Suppressor macrophage treated with lipopolysaccharide for 1 hour (primary cell): ENCODE results near the gene OR7D2.
A peak's percentile ranks its signal among the peaks of the same experiment; 100 is the strongest.

Experiments used
- DNase-seq, 3 donors: peaks; one replicate each; pipeline ENCODE4 v3.0.0-alpha.2; 2020 to 2022

OR7D2 gene

DNA sequence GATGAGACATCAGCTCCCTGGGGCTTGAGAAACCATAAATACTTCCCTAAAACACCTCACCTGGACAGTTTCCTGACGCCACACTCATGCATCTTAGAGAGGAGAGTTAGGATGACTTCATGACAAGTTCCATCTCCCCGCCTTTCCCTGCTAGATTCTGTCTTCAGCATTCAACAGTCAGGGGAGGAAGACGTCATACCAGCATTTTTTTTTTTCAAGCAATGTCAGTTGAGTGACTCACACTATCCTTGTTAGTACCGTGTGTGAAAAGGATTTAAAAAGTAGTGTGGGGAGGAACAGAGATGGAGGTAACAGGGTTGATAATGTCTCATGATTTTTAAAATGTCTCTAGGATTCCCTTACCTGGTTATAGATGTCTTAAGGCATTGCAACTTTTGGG is at the start of gene OR7D2:
OR7D2 (plus strand) TSS at position 79 of the 400 bp plus-strand sequence. CDS start 6,803 bp downstream, outside the sequence.
- no peak for DNase-seq

DNA sequence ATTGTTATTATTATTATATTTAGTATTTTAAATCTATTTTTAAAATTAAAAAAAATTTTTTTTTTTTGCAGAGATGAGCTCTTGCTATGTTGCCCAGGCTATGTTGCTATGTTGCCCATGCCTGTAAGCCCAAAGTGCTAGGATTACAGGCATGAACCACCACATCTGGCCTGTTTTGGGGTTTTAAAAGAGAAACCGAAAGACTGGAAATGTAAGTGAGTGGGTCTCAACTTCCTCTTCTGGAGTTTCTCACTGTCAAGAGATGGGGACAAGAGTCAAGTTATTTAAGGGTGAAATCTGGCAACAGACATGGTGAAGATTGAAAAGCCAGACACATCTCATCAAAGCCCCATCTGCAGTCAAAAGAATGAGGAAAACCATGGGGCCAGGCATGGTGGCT is 47.8 kb upstream of the OR7D2 start:
- DNase-seq = peak; percentile 58 to 74 (median 65)

DNA sequence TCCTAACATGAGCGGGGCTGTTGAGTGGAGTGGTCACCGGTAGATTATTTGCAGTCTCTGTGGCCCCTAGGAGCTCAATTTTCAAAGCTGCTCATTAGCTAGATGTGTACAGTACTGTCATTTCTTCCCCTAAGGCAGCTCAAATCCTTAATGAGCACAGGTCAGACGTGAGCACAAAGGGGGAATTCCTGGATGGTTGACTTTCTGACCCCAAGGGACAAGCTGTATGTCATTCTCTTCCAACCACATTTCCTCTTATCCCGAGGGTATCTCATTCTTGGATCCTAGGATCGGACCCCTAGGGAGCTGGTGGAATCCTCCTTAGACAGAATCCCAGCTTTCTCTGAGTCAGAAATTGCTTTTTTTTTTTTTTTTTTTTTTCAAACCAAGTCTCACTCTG is 46.4 kb upstream of the OR7D2 start:
- DNase-seq = no peak

DNA sequence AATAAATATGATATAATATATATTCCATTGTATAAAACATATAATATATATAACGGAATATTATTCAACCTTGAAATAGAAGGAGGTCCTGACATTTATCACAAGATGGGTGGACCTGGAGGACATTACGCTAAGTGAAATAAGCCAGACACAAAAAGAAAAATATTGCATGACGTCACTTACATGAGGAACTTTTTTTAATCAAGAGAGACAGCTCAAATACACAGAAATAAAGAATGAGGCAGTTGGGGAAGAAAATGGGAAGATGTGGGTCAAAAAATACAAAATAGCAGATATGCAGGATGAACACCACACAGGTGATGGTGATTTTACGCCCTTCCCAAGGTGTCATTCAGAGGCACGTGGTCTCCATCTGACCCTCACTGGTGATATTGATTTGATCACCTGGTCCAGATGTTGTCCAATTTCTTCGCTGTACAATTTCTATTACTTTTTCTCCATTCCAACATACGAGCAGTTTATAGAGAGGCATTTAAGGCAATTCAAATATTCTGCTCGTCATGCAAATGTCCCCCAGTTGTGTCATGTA is 39.1 kb upstream of the OR7D2 start:
- DNase-seq = no peak

DNA sequence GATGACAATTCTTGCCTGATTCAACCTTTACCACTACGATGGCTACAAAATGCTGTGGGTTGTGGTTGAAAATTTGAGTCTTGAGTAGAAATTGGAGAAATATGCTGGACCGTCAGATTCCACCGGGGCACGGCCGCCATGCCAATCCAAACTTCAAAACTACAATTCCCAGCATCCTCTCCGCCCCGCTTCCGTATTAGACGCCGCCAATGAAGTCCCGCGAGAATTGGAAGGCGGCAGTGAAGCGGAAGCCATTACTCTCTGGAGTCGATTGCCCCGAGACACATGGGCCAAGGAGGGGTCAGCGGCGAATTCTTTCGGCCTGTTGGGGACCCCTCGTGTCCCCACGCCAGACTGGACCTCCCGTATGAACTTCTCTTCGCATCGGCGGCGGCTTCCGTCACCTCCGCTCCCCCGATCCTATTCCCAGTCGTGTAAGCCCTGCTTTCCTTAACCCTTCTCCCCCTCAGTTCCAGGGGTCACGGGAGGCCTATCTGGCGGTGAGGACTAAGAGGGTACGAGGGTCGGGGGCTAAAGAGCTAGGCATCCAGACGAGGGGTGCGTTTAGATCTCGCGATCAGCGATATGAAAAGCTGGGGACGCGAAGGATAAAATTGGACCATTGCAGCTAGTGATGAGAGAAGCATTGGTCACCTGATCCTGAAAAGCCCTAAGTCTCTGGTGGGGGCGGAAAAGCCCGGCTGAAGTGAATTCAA is 38.5 kb upstream of the OR7D2 start, which contains the start of gene ZNF317:
ZNF317 (plus strand) TSS at position 239 of the 716 bp plus-strand sequence. CDS start 15,620 bp downstream, outside the sequence.
- DNase-seq = peak; percentile 97 to 98 (median 97)

DNA sequence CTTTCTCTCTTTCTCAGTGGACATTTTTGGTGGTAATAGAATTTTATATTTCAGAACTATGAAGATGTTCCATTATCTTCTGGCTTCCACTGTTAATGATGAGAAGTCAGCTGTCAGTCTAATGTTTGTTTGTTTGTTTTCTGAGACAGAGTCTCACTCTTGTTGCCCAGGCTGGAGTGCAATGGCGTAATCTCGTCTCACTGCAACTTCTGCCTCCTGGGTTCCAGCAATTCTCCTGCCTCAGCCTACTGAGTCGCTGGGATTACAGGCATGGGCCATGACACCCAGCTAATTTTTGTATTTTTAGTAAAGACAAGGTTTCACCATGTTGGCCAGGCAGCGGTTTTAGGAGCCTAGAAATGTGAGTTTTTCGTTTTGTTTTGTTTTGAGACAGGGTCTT is 33.9 kb upstream of the OR7D2 start:
- peak in 1 of 3 donors; percentile 9 for DNase-seq

DNA sequence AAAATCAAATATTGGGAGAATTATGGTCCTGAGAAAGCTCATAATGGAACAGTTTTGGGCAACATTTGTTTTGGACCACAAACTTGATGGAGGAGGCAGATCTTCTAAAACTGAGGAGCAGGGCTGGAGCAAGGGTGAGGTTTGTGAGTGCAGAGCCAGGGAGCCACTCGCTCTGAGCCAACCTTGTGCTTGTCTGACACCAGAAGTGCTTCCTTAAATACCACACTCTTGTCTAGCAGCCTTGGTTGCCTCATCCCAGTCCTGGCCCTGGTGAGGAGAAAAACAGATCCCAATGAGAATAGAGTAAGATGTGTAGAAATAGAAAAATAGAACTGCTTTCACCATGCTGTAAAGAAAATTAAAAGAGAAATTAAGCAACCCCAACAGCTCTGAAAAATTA is 31.9 kb upstream of the OR7D2 start:
- DNase-seq = no peak

DNA sequence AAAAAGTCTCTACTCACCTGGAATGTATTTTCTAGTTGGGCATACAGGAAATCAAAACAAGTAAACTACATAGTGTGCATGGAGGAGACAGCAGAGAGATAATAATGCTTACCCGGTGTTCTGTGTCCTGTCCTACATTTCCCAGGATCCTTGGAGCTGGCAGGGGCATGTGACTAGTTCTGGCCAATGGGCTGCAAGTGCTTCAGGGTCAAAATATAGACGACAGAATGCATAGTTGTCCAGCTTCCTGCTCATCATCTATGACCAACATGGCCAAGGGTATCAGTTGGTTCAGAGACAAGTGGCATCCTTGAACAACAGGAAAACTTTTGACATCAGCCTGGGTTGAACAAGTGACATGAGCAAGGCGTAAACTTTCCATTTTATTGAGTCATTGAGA is 30.1 kb upstream of the OR7D2 start:
- no peak for DNase-seq

DNA sequence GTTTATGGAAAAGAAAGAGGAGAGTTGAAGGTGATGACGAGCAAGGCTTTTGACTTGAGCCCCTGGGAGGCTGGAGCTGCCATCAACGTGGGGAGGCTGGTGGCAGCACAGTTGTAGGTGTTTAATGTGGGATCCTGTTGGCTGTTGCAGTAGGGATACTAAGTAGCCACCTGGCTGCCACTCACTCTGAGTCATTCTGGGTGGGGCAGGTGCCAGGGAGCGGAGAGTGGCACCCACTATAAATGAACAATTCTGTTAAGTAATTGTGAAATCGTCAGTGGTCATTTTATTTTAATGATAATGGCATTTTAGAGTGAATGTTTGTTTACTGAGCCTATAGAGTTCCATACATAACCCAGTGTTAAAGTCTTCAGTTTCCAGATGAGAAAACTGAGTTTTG is 28.8 kb upstream of the OR7D2 start:
- DNase-seq = no peak

DNA sequence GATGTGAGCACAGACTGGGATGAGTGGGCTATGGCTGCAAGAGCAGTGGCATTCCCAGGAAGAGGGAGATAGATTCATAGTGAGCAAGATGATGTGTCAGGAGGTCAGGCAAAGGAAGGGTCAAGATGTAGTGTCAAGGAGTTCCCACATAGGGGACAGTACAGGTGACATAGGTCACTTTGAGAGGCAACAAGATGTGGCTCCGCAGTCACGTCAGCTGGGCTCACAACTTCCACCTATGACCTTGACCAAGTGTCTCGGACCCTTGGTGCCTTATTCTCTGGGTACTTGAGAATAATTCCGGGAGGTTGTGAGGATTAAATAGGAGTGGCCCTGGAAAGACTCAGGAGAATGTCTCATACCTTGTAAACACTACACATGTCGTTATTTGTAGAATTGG is 28.1 kb upstream of the OR7D2 start:
- no peak for DNase-seq

DNA sequence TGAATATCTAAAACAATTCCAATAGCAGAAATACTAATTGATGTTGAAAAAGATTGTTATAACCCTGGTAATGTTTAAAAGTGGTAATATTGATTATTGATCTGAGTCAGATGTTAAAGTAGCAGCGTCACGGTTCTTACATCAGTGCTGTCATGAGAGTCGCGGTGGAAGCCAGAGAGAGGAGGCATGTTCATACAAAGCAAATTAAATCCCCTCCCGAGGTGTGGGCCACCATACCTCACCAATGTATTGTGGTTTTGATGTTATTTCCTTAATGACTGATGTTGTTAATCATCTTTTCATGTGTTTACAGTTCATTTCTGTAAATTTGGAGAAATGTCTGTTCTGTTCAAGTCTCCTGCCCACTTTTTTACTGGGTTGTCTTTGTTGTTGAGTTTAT is 27.4 kb upstream of the OR7D2 start:
- no peak for DNase-seq

DNA sequence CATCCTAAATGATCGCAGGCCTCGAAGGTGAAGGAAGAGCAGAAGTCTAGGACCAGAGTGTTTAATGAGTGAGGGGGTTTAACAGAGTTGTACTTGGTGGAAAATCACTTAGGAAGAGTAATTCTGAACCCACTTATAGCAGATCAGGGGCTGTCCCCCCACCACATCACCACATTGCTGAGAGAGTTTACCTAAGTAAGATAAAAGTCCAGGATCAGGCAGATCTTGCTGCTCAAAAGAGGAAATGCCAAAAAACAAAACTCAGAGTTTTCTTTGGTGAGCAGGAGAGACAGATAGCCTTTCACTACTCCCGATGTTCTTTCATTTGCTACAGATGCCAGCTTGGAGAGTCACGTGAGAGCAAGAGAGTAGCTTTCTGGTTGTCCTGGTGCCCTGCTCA is 23.2 kb upstream of the OR7D2 start:
- DNase-seq = no peak

DNA sequence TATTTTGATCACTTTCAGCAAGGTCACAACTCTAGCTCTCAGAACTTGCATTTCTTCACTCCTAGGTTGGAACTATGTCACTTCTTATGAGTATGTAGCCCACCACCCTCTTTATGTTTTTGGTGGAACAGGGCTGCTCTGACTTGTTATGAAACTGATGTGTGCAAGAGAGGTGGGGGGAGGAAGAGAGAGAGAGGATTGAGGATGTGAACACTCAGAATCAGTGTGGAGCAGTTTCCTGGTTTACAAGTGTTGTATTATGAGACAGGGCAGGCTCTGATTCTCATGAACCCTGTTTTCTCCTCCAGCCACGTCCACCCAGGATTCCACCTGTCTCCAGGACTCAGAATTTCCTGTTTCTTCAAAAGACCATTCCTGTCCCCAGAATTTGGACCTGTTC is 22.5 kb upstream of the OR7D2 start:
- DNase-seq = no peak

DNA sequence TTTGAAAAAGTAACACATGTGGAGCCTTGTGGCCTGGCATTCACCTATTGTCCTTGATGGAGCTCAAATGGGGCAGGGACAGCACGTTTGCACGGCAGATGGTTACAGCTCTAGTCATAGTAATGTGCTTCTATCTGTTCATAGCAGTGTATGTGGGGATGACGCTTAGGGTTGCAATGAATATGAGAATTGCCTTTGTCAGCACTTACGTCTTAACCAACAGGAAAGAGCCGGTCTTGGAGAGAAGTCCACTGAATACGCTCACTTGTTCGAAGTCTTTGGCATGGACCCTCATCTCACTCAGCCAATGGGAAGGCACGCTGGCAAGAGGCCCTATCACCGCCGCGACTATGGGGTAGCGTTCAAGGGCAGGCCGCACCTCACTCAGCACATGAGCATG is 18.9 kb upstream of the OR7D2 start:
- no peak for DNase-seq

DNA sequence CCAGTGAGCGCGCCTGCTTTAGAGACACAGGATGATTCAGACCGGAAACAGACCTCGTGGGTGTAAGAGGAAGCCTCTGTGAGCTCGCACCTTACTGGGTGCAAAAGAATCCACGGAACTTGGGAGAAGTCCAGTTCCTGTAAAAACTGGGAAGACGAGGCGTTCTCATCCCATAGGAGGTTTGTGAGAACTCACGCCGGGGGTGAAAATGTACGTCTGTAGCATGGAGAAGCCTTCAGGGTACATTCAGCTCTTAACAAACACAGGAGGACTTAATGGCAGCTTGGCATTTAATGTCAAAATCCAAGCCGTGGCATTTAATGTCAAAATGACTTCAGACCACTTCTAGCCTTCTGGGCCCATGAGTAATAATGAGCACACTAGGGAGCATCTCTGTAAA is 17.4 kb upstream of the OR7D2 start:
- DNase-seq = no peak

DNA sequence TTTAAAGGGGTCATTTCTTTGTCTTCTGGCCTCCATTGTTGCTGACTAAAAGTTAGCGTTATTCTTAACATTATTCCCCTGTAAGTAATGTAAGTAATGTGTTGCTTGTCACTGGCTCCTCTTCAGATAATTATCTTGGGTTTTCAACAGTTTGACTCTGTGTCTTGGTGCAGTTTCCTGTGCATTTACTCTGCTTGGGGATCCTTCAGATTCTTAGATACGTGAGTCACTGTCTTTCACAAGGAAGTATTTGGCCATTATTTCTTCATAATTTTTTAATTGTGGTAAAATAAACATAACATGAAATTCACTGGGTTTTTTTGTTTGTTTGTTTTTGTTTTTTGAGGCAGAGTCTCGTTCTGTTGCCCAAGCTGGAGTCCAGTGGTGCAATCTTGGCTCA is 13.5 kb upstream of the OR7D2 start:
- DNase-seq = peak in 1 of 3 donors; percentile 7

DNA sequence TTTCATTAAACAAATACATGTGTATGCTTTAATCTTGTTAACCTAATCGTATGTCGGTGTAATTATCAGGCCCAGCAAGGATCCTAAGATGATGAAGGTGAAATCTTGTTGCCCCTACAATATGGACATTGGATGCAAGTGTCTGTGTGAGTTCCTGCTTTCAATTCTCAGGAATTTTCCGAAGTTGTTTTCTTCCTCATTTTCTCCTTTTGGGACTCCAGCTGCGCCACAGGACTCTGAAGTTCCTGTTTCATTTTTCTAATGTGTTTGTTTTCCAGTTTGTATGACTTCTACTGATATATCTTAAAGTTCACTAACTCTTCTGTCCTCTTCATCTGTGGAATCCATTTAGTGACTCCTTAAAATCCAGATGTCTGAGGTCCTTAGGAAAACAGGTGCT is 11.9 kb upstream of the OR7D2 start:
- peak; percentile 17 to 53 (median 38) for DNase-seq

DNA sequence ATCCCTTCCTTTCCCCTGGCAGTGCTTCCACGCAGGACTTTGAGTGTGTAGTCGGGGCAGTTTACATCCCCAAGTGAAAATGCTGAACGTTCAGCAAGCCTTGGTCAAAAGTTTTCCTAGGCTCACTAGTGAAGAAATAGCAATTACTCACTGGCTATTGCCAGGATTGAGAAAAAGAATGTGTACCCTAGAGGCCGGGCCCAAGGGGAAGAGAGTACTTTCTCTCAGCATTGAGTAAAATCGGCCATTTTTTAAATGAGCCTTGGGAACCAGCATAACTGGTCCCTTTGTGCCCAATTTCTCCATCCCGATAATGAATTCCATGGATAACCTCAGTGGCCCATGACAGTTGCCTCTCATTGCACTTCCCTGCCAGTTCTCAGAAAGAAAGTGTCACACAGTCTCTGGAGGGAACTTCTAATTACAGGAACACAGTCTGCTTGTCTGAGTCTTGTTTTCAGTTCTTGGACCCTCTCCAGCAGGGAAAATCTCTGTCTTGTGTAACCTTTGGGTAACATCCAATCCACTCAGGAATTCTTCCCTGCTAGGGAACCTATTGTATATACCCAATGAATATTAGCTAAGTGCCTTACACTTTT is 7.3 kb upstream of the OR7D2 start:
- no peak for DNase-seq

DNA sequence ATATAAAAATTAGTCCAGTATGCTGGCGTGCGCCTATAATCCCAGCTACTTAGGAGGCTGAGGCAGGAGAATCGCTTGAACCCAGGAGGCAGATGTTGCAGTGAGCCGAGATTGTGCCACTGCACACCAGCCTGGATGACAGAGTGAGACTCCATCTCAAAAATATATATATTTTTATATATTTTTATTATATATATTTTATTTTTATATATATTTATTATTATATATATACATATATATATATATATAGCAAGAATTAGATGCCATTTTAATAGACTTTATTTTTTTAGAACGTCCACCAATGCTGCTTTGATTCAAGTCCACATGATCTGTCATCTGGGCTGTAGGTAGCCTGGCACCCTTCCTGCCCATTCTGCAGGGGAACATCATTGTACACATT is 3.5 kb upstream of the OR7D2 start:
- no peak for DNase-seq

DNA sequence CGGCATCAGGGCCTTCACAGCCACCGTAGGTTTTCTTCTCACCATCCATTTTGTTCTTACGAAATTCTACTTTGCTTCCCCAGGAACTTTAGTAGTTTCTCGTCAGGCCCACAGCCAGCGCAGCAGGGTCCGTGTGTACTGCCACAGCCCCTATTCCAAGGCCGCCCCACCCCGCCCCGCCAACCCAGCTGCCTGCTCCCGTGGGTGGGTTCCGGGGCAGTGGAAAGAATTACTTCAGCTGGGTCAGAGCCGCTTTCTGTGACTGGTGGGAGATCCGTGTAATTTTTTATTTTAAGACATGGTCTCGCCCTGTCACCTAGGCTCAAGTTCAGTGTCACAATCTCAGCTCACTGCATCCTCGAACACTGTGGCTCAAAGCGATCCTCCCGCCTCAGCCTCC is 4.2 kb downstream of the OR7D2 start:
- DNase-seq = no peak

DNA sequence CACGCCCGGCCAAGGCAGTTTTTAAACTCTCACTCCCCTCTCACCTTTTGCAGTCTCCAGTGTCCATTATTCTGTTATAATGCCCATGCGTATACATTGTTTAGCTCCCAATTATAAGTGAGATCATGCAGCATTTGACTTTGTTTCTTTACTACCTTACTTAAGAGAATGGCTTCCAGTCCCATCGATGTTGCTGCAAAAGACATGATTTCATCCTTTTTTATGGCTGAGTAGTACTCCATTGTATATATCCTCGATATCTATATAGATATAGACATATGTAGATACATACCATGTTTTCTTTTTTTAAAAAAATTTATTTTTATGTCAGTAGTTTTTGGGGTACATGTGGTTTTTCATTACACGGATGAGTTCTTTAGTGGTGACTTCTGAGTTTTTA is 8.4 kb downstream of the OR7D2 start:
- DNase-seq = no peak

DNA sequence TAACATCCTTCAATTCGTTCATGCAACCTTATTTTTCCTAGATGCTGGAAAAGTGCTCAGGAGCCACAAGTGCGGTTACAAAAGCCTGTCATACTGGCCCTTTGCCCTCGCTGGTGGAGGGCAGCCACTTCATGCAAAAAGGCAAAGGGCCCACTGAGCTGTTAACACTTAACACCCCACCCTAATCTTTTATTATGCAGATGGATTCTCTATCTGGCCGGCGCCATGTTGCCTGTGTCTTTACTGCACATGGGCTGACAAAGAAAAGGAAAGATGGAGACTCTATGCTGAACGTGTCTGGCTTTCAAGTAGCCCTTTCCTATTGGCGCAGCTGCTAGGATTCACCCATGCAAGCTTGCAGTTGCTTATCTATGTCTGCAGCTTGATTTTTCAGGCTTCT is 10.8 kb downstream of the OR7D2 start:
- no peak for DNase-seq

DNA sequence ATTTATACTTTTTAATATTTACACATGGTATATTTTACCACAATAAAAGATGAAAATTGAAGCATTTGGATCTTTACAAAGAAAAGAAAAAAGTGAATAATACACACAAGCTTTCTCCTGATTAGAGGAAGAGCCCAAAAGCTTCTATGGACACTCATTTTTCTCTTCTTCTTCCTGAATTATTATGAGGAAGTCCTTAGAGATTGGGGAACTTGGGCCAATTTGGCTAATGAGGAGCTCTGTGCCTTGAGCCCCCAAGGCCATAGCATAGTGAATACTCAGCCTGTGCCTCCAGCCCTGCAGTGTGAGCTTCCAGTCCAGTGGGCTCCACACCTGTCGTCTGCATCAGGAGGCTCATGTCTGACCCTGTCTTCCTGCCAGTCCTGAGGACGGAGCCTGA is 19.3 kb downstream of the OR7D2 start:
- DNase-seq = peak; percentile 14 to 39 (median 23)

DNA sequence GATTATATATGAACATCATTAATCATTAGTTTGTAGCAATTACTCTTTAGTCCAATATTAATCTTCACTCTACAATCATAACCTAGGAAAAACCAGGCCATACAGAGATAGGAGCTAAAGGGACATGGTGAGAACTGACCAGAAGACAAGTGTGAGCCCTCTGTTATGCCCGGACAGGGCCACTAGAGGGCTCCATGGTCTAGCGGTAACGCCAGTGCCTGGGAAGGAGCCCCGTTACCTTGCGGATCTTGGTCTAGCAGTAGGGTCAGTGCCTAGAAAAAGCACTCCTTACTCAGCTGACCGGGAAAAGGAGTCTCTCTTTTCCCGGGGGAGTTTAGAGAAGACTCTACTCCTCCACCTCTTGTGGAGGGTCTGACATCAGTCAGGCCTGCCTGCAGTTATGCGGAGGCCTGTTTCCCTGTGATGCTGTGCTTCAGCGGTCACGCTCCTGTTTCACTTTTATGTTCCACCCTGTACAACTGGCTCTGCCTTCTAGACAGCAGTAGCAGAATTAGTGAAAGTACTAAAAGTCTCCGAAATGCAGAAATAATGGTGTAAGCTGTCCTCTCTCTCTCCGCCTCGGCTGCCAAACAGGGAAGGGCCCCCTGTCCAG is 26.8 kb downstream of the OR7D2 start:
- peak; percentile 67 to 72 (median 68) for DNase-seq
